ENCODE data around the gene PER3.

PER3 gene

GRCh38 chr1:7781501-7781900, 2.6 kb upstream of the PER3 start:
- TF ChIP-seq TCF4 (CRISPR knock-in tag; IDR thresholded peaks at IDR 0.05; ENCODE audit: borderline replicate concordance) (no peak), POU6F1 (CRISPR knock-in tag; IDR thresholded peaks at IDR 0.05; ENCODE audit: borderline replicate concordance, low read depth) (no peak), PATZ1 (CRISPR knock-in tag; IDR thresholded peaks at IDR 0.05; ENCODE audit: borderline replicate concordance) (no peak), BACH2 (CRISPR knock-in tag; IDR thresholded peaks at IDR 0.05; ENCODE audit: borderline replicate concordance) (no peak), ZFP30 (CRISPR knock-in tag; IDR thresholded peaks at IDR 0.05) (no peak), PPARA (CRISPR knock-in tag; IDR thresholded peaks at IDR 0.05; ENCODE audit: borderline replicate concordance) (no peak), CREB5 (CRISPR knock-in tag; IDR thresholded peaks at IDR 0.05; ENCODE audit: low read depth) (no peak)
- ATAC-seq = no peak

GRCh38 chr1:7781923-7782495, 2.1 kb upstream of the PER3 start:
- no peak for ATAC-seq
- TF ChIP-seq ARNTL (CRISPR knock-in tag; IDR thresholded peaks at IDR 0.05; ENCODE audit: borderline replicate concordance, low read depth) = no peak
- TF ChIP-seq GLIS3 (CRISPR knock-in tag; IDR thresholded peaks at IDR 0.05) = no peak
- no peak for TF ChIP-seq ZFP3 (CRISPR knock-in tag; IDR thresholded peaks at IDR 0.05)
- TF ChIP-seq ZFP30 (CRISPR knock-in tag; IDR thresholded peaks at IDR 0.05) = no peak
- TF ChIP-seq ZC3H10 (CRISPR knock-in tag; IDR thresholded peaks at IDR 0.05) = no peak
- no peak for TF ChIP-seq POU6F1 (CRISPR knock-in tag; IDR thresholded peaks at IDR 0.05; ENCODE audit: borderline replicate concordance, low read depth)
- TF ChIP-seq BACH2 (CRISPR knock-in tag; IDR thresholded peaks at IDR 0.05; ENCODE audit: borderline replicate concordance) = no peak
- no peak for TF ChIP-seq ESRRG (CRISPR knock-in tag; IDR thresholded peaks at IDR 0.05)
- no peak for TF ChIP-seq TOX (CRISPR knock-in tag; IDR thresholded peaks at IDR 0.05; ENCODE audit: borderline replicate concordance)
- no peak for TF ChIP-seq CREB5 (CRISPR knock-in tag; IDR thresholded peaks at IDR 0.05; ENCODE audit: low read depth)
- no peak for TF ChIP-seq RARB (CRISPR knock-in tag; IDR thresholded peaks at IDR 0.05)
- no peak for TF ChIP-seq OSR1 (CRISPR knock-in tag; IDR thresholded peaks at IDR 0.05)
- no peak for TF ChIP-seq TCF4 (CRISPR knock-in tag; IDR thresholded peaks at IDR 0.05; ENCODE audit: borderline replicate concordance)
- TF ChIP-seq TSHZ2 (CRISPR knock-in tag; IDR thresholded peaks at IDR 0.05) = no peak
- TF ChIP-seq ZNF565 (CRISPR knock-in tag; conservative IDR thresholded peaks at IDR 0.05; ENCODE audit: low read depth) = no peak
- TF ChIP-seq ISL1 (CRISPR knock-in tag; IDR thresholded peaks at IDR 0.05) = no peak
